HepG2 (cell line): ENCODE data around the gene MFSD2B. TPM values are rescaled to one million over a fixed set of nuclear protein-coding genes. Genes with fewer than 3 reads are reported as not detected.

Source experiments
- EEA1 ChIP-seq: sonication (generic); formaldehyde crosslinking; IDR thresholded peaks from 2 replicates; pipeline ENCODE4 v1.5.1; 2020; ENCODE audit warnings: mild to moderate bottlenecking, missing genetic modification reagents, borderline replicate concordance
- HHEX ChIP-seq: IDR thresholded peaks from 2 replicates; pipeline ENCODE4 v1.6.1; 2016; ENCODE audit warnings: control low read depth
- MED8 ChIP-seq: sonication (generic); formaldehyde crosslinking; IDR thresholded peaks from 2 replicates; pipeline ENCODE4 v1.8.1; 2023; ENCODE audit warnings: mild to moderate bottlenecking, missing genetic modification reagents; ENCODE audit not compliant: insufficient replicate concordance
- MXI1 ChIP-seq: IDR thresholded peaks from 3 replicates; pipeline ENCODE4 v1.6.1; 2012; ENCODE audit warnings: low read depth, low read length, inconsistent platforms, borderline replicate concordance
- NBN ChIP-seq: fragments of 450-650 bp; conservative IDR thresholded peaks from 2 replicates; pipeline ENCODE4 v1.6.1; 2017
- NPAS2 ChIP-seq: sonication (generic); formaldehyde crosslinking; IDR thresholded peaks from 2 replicates; pipeline ENCODE4 v1.8.0; 2022; ENCODE audit warnings: mild to moderate bottlenecking, missing genetic modification reagents, borderline replicate concordance
- RFXANK ChIP-seq: IDR thresholded peaks from 2 replicates; pipeline ENCODE4 v1.6.1; 2016
- RNF2 ChIP-seq: fragments of 450-650 bp; conservative IDR thresholded peaks from 2 replicates; pipeline ENCODE4 v1.6.1; 2016; ENCODE audit warnings: low read depth
- SMARCE1 ChIP-seq: fragments of 450-650 bp; IDR thresholded peaks from 2 replicates; pipeline ENCODE4 v1.6.1; 2017; ENCODE audit warnings: borderline replicate concordance
- SP140L ChIP-seq: sonication (generic); formaldehyde crosslinking; IDR thresholded peaks from 2 replicates; pipeline ENCODE4 v1.4.0; 2020; ENCODE audit warnings: missing genetic modification reagents, borderline replicate concordance
- TRIM22 ChIP-seq: fragments of 450-650 bp; IDR thresholded peaks from 2 replicates; pipeline ENCODE4 v1.6.1; 2017
- ZBTB43 ChIP-seq: sonication (generic); formaldehyde crosslinking; conservative IDR thresholded peaks from 2 replicates; pipeline ENCODE4 v1.4.0; 2020; ENCODE audit warnings: missing genetic modification reagents
- ZBTB46 ChIP-seq: sonication (generic); formaldehyde crosslinking; IDR thresholded peaks from 2 replicates; pipeline ENCODE4 v1.4.0; 2020; ENCODE audit warnings: mild to moderate bottlenecking, missing genetic modification reagents, borderline replicate concordance
- ZBTB7B ChIP-seq: sonication (generic); formaldehyde crosslinking; IDR thresholded peaks from 2 replicates; pipeline ENCODE4 v1.4.0; 2020; ENCODE audit warnings: missing genetic modification reagents
- ZC3H4 ChIP-seq: sonication (generic); formaldehyde crosslinking; IDR thresholded peaks from 2 replicates; pipeline ENCODE4 v1.4.0; 2020; ENCODE audit warnings: missing genetic modification reagents, borderline replicate concordance
- ZFP91 ChIP-seq: sonication (generic); formaldehyde crosslinking; IDR thresholded peaks from 2 replicates; pipeline ENCODE4 v1.9.0; 2022; ENCODE audit warnings: missing genetic modification reagents, mild to moderate bottlenecking, borderline replicate concordance
- ZFX ChIP-seq: sonication (generic); formaldehyde crosslinking; IDR thresholded peaks from 2 replicates; pipeline ENCODE4 v1.4.0; 2020; ENCODE audit warnings: mild to moderate bottlenecking, low read depth, missing genetic modification reagents, moderate library complexity
- ZMYM2 ChIP-seq: sonication (generic); formaldehyde crosslinking; IDR thresholded peaks from 2 replicates; pipeline ENCODE4 v1.8.0; 2022; ENCODE audit warnings: mild to moderate bottlenecking, missing genetic modification reagents
- ZNF281 ChIP-seq: sonication (generic); formaldehyde crosslinking; IDR thresholded peaks from 2 replicates; pipeline ENCODE4 v1.4.0; 2020; ENCODE audit warnings: missing genetic modification reagents, borderline replicate concordance
- ZNF335 ChIP-seq: sonication (generic); formaldehyde crosslinking; IDR thresholded peaks from 2 replicates; pipeline ENCODE4 v1.4.0; 2020; ENCODE audit warnings: missing genetic modification reagents
- ZNF572 ChIP-seq: sonication (generic); formaldehyde crosslinking; IDR thresholded peaks from 2 replicates; pipeline ENCODE4 v1.5.1; 2020; ENCODE audit warnings: mild to moderate bottlenecking, missing genetic modification reagents
- ZNF607 ChIP-seq: sonication (generic); formaldehyde crosslinking; IDR thresholded peaks from 2 replicates; pipeline ENCODE4 v1.5.1; 2020; ENCODE audit warnings: missing genetic modification reagents, mild to moderate bottlenecking, borderline replicate concordance
- ZNF720 ChIP-seq: sonication (generic); formaldehyde crosslinking; IDR thresholded peaks from 2 replicates; pipeline ENCODE4 v1.4.0; 2020; ENCODE audit warnings: missing genetic modification reagents
- polyA plus RNA-seq, 8 experiments: library from polyadenylated mRNA; depleted of rRNA in 3 of 8; stranded (reverse) in 7 of 8; unstranded in 1 of 8; fragments of >200 nt; fragmentation: Illumina TruSeq in 4 of 8; extraction: Trizol in 4 of 8; gene quantifications; 2 replicates each; pipeline versions ENCODE4 v1.2.1 to v1.2.3, GENCODE V29; 2011 to 2016; ENCODE audit warnings: low read depth in 4 of 8, missing spikeins in 1 of 8, mixed read lengths in 1 of 8; ENCODE audit not compliant: insufficient read depth in 1 of 8
- total RNA-seq, 5 experiments: library from RNA; depleted of rRNA; stranded (reverse); fragments of >200 nt; fragmentation: Illumina TruSeq; extraction: Trizol; gene quantifications; 2 replicates each; pipeline ENCODE4 v1.2.3, GENCODE V29; 2016; ENCODE audit warnings: low read depth in 1 of 5

MFSD2B gene
- total and polyA plus RNA-seq, 2 of the 13 experiments (the other 11 are each of a cell fraction or from before 2014, with no cell fraction given) = 0.21 to 0.93 TPM

GRCh38 chr2:24022324-24022974 is 12.6 kb downstream of the MFSD2B start (continued):
- no peak for TF ChIP-seq TRIM22
- TF ChIP-seq ZNF281 (CRISPR knock-in tag) = peak; percentile 47; the same call in 1 of the 2 replicates
- TF ChIP-seq MXI1 = peak; percentile 9; the same call in 1 of the 3 replicates
- no peak for TF ChIP-seq MED8
- TF ChIP-seq ZNF720 (CRISPR knock-in tag) = no peak
- TF ChIP-seq ZMYM2 (CRISPR knock-in tag) = no peak
- no peak for TF ChIP-seq ZNF607 (CRISPR knock-in tag)
- no peak for TF ChIP-seq SMARCE1
- TF ChIP-seq ZBTB43 = no peak
- TF ChIP-seq ZFP91 (CRISPR knock-in tag) = no peak
- TF ChIP-seq ZFX (CRISPR knock-in tag) = peak; percentile 68
- no peak for TF ChIP-seq SP140L (CRISPR knock-in tag)
- TF ChIP-seq ZBTB7B (CRISPR knock-in tag) = peak; percentile 98
- TF ChIP-seq EEA1 (CRISPR knock-in tag) = no peak
- TF ChIP-seq NPAS2 (CRISPR knock-in tag) = no peak
- TF ChIP-seq ZBTB46 (CRISPR knock-in tag) = no peak
- TF ChIP-seq ZNF572 (CRISPR knock-in tag) = no peak
- peak; percentile 77 for TF ChIP-seq HHEX (CRISPR knock-in tag)
- TF ChIP-seq ZNF335 = no peak
- TF ChIP-seq NBN = no peak
- no peak for TF ChIP-seq RFXANK (CRISPR knock-in tag)
- 0 out of 2 replicates have a peak, but pooled peaks have one; percentile 46 for TF ChIP-seq RNF2
- no peak for TF ChIP-seq ZC3H4 (CRISPR knock-in tag)
